HL-60 (cell line): ENCODE data around the gene EIF4A3.

Source experiments
- GABPA ChIP-seq: IDR thresholded peaks from 2 replicates; pipeline ENCODE4 v1.6.1; 2012; ENCODE audit warnings: low read depth
- POLR2AphosphoS5 ChIP-seq: IDR thresholded peaks from 2 replicates; pipeline ENCODE4 v1.6.1; 2012; ENCODE audit warnings: low read depth
- SPI1 ChIP-seq: IDR thresholded peaks from 2 replicates; pipeline ENCODE4 v1.6.1; 2012; ENCODE audit warnings: low read depth, mild to moderate bottlenecking, borderline replicate concordance
- TF ChIP-seq, protein P1 (sequence below): IDR thresholded peaks from one replicate; pipeline ENCODE4 v1.5.1; 2011; ENCODE audit warnings: low read length, control low read depth, inconsistent platforms; ENCODE audit not compliant: insufficient read depth
- TF ChIP-seq, protein P2 (sequence below): IDR thresholded peaks from 2 replicates; pipeline ENCODE4 v1.6.1; 2012; ENCODE audit warnings: low read depth; ENCODE audit not compliant: insufficient replicate concordance

DNA sequence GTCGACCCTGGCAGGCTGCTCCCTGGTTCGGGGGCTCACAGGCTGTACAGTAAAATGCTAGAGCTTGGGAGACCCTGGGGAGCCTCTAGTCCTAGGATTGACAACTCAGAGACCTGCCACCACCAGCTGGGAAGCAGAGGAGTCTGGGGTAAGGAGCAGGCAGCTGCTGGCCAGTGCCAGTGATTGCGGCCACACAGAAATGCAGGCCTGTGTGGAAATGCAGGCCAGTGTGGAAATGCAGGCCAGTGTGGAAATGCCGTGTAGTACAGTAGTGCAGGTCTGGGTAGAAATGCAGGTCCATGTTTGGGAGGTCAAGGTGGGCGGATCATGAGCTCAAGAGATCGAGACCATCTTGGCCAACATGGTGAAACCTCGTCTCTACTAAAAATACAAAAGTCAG, 49.7 kb upstream of the EIF4A3 start:
- TF ChIP-seq, protein P1, sequence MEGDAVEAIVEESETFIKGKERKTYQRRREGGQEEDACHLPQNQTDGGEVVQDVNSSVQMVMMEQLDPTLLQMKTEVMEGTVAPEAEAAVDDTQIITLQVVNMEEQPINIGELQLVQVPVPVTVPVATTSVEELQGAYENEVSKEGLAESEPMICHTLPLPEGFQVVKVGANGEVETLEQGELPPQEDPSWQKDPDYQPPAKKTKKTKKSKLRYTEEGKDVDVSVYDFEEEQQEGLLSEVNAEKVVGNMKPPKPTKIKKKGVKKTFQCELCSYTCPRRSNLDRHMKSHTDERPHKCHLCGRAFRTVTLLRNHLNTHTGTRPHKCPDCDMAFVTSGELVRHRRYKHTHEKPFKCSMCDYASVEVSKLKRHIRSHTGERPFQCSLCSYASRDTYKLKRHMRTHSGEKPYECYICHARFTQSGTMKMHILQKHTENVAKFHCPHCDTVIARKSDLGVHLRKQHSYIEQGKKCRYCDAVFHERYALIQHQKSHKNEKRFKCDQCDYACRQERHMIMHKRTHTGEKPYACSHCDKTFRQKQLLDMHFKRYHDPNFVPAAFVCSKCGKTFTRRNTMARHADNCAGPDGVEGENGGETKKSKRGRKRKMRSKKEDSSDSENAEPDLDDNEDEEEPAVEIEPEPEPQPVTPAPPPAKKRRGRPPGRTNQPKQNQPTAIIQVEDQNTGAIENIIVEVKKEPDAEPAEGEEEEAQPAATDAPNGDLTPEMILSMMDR: no peak
- TF ChIP-seq POLR2AphosphoS5 (no peak), GABPA (no peak), SPI1 (no peak)
- TF ChIP-seq, protein P2, sequence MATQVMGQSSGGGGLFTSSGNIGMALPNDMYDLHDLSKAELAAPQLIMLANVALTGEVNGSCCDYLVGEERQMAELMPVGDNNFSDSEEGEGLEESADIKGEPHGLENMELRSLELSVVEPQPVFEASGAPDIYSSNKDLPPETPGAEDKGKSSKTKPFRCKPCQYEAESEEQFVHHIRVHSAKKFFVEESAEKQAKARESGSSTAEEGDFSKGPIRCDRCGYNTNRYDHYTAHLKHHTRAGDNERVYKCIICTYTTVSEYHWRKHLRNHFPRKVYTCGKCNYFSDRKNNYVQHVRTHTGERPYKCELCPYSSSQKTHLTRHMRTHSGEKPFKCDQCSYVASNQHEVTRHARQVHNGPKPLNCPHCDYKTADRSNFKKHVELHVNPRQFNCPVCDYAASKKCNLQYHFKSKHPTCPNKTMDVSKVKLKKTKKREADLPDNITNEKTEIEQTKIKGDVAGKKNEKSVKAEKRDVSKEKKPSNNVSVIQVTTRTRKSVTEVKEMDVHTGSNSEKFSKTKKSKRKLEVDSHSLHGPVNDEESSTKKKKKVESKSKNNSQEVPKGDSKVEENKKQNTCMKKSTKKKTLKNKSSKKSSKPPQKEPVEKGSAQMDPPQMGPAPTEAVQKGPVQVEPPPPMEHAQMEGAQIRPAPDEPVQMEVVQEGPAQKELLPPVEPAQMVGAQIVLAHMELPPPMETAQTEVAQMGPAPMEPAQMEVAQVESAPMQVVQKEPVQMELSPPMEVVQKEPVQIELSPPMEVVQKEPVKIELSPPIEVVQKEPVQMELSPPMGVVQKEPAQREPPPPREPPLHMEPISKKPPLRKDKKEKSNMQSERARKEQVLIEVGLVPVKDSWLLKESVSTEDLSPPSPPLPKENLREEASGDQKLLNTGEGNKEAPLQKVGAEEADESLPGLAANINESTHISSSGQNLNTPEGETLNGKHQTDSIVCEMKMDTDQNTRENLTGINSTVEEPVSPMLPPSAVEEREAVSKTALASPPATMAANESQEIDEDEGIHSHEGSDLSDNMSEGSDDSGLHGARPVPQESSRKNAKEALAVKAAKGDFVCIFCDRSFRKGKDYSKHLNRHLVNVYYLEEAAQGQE: no peak
